ENCODE measurements around the gene ZFYVE28.

The ZFYVE28 gene

DNA sequence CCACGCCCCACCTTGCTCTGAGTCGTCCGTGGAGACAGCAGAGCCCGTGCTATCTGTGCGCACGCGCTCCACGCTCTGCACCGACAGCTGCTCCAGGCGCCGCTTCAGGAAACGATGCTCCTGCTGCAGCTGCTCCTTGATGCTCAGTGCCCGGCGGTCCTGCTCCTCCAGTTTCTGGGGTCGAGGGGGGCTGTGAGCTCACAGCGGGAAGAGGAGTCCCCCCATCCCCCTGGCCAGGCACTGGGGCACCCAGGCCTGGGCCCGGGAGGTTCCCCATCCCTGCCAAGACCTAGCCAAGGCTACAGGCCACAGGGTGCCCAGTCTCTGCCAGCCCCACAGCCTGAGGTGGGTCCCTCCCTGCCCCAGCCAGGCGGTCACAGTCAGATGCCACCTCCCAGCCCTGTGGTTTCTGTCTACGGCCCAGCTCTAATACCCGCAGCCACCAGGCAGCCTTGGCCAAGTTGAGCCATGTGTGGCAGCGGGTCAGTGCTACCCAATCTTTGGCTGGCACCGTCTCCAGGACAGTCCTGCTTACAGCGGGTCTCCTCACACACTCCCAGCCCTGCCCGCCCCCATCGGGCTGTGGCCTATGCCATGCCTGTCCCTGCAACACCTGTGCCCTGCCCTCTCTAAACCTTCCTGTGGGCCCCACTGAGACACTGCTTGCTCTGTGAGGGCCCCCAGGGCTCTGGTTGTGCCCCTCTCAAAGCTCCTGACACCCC is 167.2 kb downstream of the ZFYVE28 start:
- TF ChIP-seq CTCF (IDR thresholded peaks at IDR 0.05; ENCODE audit: insufficient read depth, low read length, missing control alignments), result no peak
- H3K4me3 ChIP-seq (ENCODE audit: low read depth, low read length), result no peak overlapping the region
- no peak for DNase-seq (ENCODE audit: low read depth, low spot score)
- ChIA-PET CTCF (no interaction called here), POLR2A (interaction anchor here (1.0 kb wide), 1 partner anchor 11 kb away, joined by 4 read pairs; the partner anchor contains the start of gene MXD4)

DNA sequence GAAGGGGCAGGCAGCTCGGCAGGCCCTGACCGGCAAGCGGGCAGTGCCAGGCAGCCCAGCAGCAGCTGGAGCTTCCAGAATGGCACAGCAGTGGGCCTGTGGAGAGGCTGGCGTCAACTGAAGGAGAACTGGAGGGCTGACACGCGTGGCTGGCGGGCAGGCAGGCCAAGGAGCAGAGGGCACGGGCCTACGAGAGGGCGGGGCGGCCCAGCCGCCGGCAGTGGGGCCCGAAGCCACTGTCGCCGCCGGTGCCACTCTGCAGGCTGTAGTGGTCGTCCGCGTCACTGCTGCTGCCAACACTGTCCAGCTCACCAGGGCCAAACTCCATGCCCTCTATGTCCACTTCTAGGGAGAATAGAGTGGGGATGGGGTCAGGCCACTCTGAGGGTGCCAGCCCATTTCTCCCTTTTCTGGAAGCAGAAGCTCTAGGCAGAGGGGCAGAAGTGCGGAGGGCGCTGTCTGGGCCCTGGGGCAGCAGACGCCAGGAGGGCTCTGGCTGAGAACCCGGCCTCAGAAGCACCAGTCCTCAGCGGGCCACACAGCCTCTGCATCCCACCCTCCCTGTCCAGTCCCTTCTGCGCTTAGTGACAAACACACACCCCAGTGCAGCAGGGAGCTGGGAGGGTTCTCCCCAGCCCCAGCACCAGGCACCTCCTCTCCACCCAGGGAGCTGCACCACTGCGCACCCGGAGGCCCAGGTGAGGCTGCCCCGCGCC is 167.9 kb downstream of the ZFYVE28 start:
- ChIA-PET CTCF (interaction anchor here (1.0 kb wide), 1 partner anchor 10 kb away, joined by 3 read pairs; no protein-coding TSS in a partner anchor), POLR2A (interaction anchor here (0.8 to 1.0 kb wide), 2 partner anchors 8 to 12 kb away, joined by 3 to 4 read pairs; partner anchors contain the start of gene MXD4)
- TF ChIP-seq CTCF (IDR thresholded peaks at IDR 0.05; ENCODE audit: insufficient read depth, low read length, missing control alignments), result no peak

GRCh38 chr4:2249526-2250356 is 168.7 kb downstream of the ZFYVE28 start:
- TF ChIP-seq CTCF (IDR thresholded peaks at IDR 0.05; ENCODE audit: insufficient read depth, low read length, missing control alignments), result no peak
- DNase-seq (ENCODE audit: low read depth, low spot score), result no peak
- no peak overlapping the region for H3K4me3 ChIP-seq (ENCODE audit: low read depth, low read length)
- ChIA-PET POLR2A (interaction anchor here (0.8 to 1.0 kb wide), 2 partner anchors 7 to 12 kb away, joined by 3 to 4 read pairs; partner anchors contain the start of gene MXD4), CTCF (interaction anchor here (1.0 kb wide), 1 partner anchor 10 kb away, joined by 3 read pairs; no protein-coding TSS in a partner anchor)

More for the DNA sequence above, 167.9 kb downstream of the ZFYVE28 start:
- no peak overlapping the region for H3K4me3 ChIP-seq (ENCODE audit: low read depth, low read length)
- no peak for DNase-seq (ENCODE audit: low read depth, low spot score)

DNA sequence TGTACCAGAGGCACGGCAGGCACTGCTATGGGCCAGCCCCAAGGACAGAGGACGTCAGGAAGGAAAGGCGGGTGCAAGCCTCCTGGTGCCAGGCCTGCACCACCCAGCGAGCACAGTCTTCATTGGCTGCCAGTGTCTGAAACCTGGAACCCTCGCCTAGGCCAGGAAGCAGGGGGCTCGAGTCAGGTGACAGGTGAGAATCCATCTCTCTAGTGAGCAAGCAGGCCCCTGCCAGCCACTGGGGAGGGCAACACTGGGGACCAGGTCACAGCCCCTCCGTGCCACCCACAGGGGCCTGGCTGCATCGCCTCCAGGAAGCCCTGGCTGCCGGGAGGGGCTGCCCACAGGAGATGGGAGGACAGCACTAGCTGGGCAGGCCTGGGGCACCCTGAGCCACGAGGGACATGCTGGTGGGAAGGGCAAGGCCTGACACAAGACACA is 169.6 kb downstream of the ZFYVE28 start:
- TF ChIP-seq CTCF (IDR thresholded peaks at IDR 0.05; ENCODE audit: insufficient read depth, low read length, missing control alignments), result no peak
- no peak for DNase-seq (ENCODE audit: low read depth, low spot score)
- H3K4me3 ChIP-seq (ENCODE audit: low read depth, low read length), result no peak overlapping the region
- CTCF ChIA-PET, result no interaction called here
- POLR2A ChIA-PET, result interaction anchor here (1.0 kb wide), 1 partner anchor 13 kb away, joined by 4 read pairs; the partner anchor contains the start of gene MXD4

DNA sequence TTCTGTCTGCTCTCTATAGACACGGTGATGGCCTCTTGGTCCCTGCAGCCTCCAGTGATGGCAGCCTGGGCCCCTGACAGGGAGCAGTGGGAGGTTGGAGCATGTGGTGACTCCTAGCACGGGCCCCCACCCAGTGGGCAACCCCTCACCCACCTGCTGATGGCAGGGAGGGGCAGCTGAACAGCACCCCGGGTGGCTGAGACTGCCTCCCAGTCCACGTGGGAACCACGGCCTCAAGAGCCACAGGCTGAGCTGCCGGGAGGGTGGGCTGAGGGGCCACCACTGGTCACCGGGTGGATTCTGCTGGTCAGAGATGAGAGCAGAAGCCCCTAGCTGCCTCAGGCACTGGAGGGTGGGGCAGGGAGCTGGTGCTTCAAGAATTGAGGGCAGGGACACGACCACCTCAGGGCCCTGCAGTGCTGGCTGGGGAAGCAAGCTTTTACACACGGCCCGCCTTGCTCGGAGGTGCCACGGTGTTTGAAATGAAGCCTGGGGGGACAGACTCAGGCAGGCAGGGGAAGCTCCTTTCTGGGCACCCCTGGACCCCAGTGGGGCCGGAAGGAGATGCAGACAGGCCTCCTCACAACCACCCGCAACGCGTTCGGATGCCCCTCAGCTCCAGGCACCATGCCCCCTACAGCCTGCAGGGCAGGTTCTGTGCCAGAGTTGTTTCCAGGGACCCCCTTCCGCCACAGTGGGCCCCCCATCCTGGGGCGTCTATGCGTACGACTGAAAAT is 170.2 kb downstream of the ZFYVE28 start:
- no peak overlapping the region for H3K4me3 ChIP-seq (ENCODE audit: low read depth, low read length)
- DNase-seq (ENCODE audit: low read depth, low spot score), result no peak
- ChIA-PET POLR2A (interaction anchor here (1.0 kb wide), 1 partner anchor 14 kb away, joined by 4 read pairs; the partner anchor contains the start of gene MXD4), CTCF (no interaction called here)
- TF ChIP-seq CTCF (IDR thresholded peaks at IDR 0.05; ENCODE audit: insufficient read depth, low read length, missing control alignments), result no peak
